HG03520 (cell line): Measurements from ENCODE around the gene TSPY8.
"Not testable (repeated sequence)": the region's sequence is repeated elsewhere in the genome, so short reads cannot be mapped to it uniquely, and the experiment has no call there.

Experiments
- ATAC-seq: cut with Tn5 transposase; IDR thresholded peaks from one replicate; pipeline ENCODE4 v1.9.1; 2021; ENCODE audit warnings: mild to moderate bottlenecking, moderate library complexity; ENCODE audit not compliant: unreplicated experiment

Gene TSPY8, protein sequence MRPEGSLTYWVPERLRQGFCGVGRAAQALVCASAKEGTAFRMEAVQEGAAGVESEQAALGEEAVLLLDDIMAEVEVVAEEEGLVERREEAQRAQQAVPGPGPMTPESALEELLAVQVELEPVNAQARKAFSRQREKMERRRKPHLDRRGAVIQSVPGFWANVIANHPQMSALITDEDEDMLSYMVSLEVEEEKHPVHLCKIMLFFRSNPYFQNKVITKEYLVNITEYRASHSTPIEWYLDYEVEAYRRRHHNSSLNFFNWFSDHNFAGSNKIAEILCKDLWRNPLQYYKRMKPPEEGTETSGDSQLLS

DNA sequence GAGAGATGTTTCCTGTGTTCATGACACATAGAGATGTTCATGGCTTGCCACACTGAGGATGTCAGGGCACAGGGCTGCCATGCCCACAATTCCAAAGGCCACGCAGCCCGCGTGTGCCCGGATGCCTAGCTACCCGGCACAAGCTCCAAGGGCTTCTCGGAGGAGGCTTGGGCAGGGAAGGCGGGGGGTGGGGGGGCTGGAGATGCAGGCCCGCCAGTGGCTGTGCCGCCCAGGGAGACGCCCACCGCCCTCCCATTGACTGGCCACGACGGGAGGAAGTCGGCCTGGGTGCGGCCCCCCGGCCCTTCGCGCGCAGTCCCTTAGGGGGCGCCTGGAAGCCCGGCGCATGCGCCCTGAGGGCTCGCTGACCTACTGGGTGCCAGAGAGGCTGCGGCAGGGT, at the start of gene TSPY8:
Gene TSPY8, plus strand, starts transcription at position 301 of the 400 bp plus-strand sequence. Its CDS starts 46 bp downstream, at position 347.
- not testable (repeated sequence) for ATAC-seq

DNA sequence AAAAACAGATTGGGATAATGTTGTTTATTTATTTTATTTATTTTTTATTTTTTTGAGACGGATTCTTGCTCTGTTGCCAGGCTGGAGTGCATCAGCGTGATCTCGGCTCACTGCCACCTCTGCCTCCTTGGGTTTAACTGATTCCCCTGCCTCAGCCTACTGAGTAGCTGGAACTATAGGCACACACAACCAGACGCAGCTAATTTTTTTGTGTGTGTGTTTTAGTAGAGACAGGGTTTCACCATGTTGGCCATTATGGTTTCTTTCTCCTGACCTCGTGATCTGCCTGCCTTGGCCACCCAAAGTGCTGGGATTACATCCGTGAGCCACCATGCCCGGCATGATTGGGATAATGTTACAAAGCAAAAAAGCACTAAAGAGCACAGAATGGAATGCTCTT, 36.6 kb upstream of the TSPY8 start:
- ATAC-seq = no peak

DNA sequence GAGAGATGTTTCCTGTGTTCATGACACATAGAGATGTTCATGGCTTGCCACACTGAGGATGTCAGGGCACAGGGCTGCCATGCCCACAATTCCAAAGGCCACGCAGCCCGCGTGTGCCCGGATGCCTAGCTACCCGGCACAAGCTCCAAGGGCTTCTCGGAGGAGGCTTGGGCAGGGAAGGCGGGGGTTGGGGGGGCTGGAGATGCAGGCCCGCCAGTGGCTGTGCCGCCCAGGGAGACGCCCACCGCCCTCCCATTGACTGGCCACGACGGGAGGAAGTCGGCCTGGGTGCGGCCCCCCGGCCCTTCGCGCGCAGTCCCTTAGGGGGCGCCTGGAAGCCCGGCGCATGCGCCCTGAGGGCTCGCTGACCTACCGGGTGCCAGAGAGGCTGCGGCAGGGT, 20.4 kb upstream of the TSPY8 start, which contains the start of gene TSPY4:
Gene TSPY4, plus strand, starts transcription at position 301 of the 400 bp plus-strand sequence. Its CDS starts 46 bp downstream, at position 347.
- ATAC-seq = not testable (repeated sequence)

DNA sequence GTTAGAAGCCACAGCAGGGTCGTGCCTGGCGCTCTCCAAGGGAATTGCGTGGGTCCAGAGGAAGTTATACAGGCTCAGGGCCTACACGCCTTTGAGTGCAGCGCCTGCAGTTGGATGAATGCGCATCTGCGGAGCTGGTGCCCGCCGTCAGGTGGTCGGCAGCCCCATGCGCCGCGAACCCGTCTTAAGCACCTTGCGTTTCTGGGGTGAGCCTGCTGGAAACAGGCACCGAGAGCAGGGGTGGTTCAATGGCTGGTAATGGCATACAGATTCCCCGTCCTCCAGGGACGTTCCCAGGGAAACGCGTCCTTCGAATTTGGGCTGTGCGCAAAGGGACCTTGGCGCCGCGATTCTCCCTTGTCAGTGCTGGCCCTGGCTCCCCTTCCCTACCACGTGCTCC, 38.9 kb downstream of the TSPY8 start:
- ATAC-seq = not testable (repeated sequence)

DNA sequence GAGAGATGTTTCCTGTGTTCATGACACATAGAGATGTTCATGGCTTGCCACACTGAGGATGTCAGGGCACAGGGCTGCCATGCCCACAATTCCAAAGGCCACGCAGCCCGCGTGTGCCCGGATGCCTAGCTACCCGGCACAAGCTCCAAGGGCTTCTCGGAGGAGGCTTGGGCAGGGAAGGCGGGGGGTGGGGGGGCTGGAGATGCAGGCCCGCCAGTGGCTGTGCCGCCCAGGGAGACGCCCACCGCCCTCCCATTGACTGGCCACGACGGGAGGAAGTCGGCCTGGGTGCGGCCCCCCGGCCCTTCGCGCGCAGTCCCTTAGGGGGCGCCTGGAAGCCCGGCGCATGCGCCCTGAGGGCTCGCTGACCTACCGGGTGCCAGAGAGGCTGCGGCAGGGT, 40.5 kb downstream of the TSPY8 start, which contains the start of gene TSPY3:
Gene TSPY3, plus strand, starts transcription at position 301 of the 400 bp plus-strand sequence. Its CDS starts 46 bp downstream, at position 347.
- not testable (repeated sequence) for ATAC-seq
